GM12878 (cell line): ENCODE data around the gene HAO2.

Source experiments
- ETV6 ChIP-seq, 2 experiments: fragments of 450-650 bp in 1 of 2; IDR thresholded peaks in 1 of 2; conservative IDR thresholded peaks in 1 of 2; 2 replicates each; pipeline ENCODE4 v1.6.1; 2014; ENCODE audit warnings: antibody characterized with exemption in 1 of 2, borderline replicate concordance in 1 of 2, low read depth in 1 of 2, mild to moderate bottlenecking in 1 of 2, moderate library complexity in 1 of 2
- EZH2 ChIP-seq: IDR thresholded peaks from 2 replicates; pipeline ENCODE4 v1.6.1; 2012; ENCODE audit warnings: low read depth, mild to moderate bottlenecking, control low read depth, inconsistent platforms, low read length, borderline replicate concordance; ENCODE audit not compliant: control insufficient read depth
- GABPA ChIP-seq: IDR thresholded peaks from 2 replicates; pipeline ENCODE4 v1.6.1; 2014; ENCODE audit warnings: antibody characterized with exemption, low read depth, mild to moderate bottlenecking, inconsistent platforms
- KDM1A ChIP-seq: fragments of 200-600 bp; sonication (generic); IDR thresholded peaks from 2 replicates; pipeline ENCODE4 v1.6.1; 2016; ENCODE audit warnings: borderline replicate concordance
- MEF2A ChIP-seq: IDR thresholded peaks from 2 replicates; pipeline ENCODE4 v1.6.1; 2011; ENCODE audit warnings: low read depth, mild to moderate bottlenecking, low read length, moderate library complexity; ENCODE audit not compliant: insufficient read depth
- NBN ChIP-seq: fragments of 450-650 bp; IDR thresholded peaks from 2 replicates; pipeline ENCODE4 v1.6.1; 2016
- SIX5 ChIP-seq: IDR thresholded peaks from 2 replicates; pipeline ENCODE4 v1.6.1; 2011; ENCODE audit warnings: mild to moderate bottlenecking, low read depth, low read length, moderate library complexity; ENCODE audit not compliant: severe bottlenecking
- USF1 ChIP-seq: IDR thresholded peaks from 2 replicates; pipeline ENCODE4 v1.6.1; 2011; ENCODE audit warnings: borderline replicate concordance, low read depth, mild to moderate bottlenecking, moderate library complexity, mixed read lengths, low read length; ENCODE audit not compliant: insufficient read depth; ENCODE audit errors: extremely low read length
- ZNF217 ChIP-seq: fragments of 450-650 bp; IDR thresholded peaks from 2 replicates; pipeline ENCODE4 v1.6.1; 2017; ENCODE audit warnings: antibody characterized with exemption, mild to moderate bottlenecking
- ZNF687 ChIP-seq: fragments of 450-650 bp; IDR thresholded peaks from 2 replicates; pipeline ENCODE4 v1.6.1; 2017; ENCODE audit warnings: mild to moderate bottlenecking, moderate library complexity
- TF ChIP-seq, protein P1 (sequence below), 3 experiments: IDR thresholded peaks in 2 of 3; conservative IDR thresholded peaks in 1 of 3; 2 replicates each; pipeline ENCODE4 v1.5.1; 2011; ENCODE audit warnings: low read depth in 3 of 3, low read length in 3 of 3, mild to moderate bottlenecking in 3 of 3, control low read depth in 2 of 3, moderate library complexity in 2 of 3, inconsistent platforms in 1 of 3, mixed read lengths in 1 of 3; ENCODE audit not compliant: control insufficient read depth in 2 of 3, insufficient read depth in 1 of 3; ENCODE audit errors: extremely low read depth in 1 of 3
- TF ChIP-seq, protein P2 (sequence below): IDR thresholded peaks from 2 replicates; pipeline ENCODE4 v1.6.1; 2012; ENCODE audit warnings: low read depth, low read length, improper control_type of control experiment
- TF ChIP-seq, protein P3 (sequence below): fragments of 150-350 bp; IDR thresholded peaks from 2 replicates; pipeline ENCODE4 v1.6.1; 2014; ENCODE audit warnings: mild to moderate bottlenecking, low read depth, low read length

- no peak for TF ChIP-seq MEF2A
- no peak for TF ChIP-seq USF1
- TF ChIP-seq, protein P1, sequence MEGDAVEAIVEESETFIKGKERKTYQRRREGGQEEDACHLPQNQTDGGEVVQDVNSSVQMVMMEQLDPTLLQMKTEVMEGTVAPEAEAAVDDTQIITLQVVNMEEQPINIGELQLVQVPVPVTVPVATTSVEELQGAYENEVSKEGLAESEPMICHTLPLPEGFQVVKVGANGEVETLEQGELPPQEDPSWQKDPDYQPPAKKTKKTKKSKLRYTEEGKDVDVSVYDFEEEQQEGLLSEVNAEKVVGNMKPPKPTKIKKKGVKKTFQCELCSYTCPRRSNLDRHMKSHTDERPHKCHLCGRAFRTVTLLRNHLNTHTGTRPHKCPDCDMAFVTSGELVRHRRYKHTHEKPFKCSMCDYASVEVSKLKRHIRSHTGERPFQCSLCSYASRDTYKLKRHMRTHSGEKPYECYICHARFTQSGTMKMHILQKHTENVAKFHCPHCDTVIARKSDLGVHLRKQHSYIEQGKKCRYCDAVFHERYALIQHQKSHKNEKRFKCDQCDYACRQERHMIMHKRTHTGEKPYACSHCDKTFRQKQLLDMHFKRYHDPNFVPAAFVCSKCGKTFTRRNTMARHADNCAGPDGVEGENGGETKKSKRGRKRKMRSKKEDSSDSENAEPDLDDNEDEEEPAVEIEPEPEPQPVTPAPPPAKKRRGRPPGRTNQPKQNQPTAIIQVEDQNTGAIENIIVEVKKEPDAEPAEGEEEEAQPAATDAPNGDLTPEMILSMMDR (IDR thresholded peaks at IDR 0.05 in 2 of 3, conservative IDR thresholded peaks at IDR 0.05 in 1 of 3; ENCODE audit: control insufficient read depth in 2 of 3, extremely low read depth in 1 of 3, insufficient read depth in 1 of 3, low read depth in 3 of 3, low read length in 3 of 3), result no peak
- TF ChIP-seq GABPA, result no peak
- no peak for TF ChIP-seq ZNF687
- no peak for TF ChIP-seq NBN
- TF ChIP-seq KDM1A, result no peak
- TF ChIP-seq SIX5, result no peak
- TF ChIP-seq EZH2, result no peak
- no peak for TF ChIP-seq ETV6 (conservative IDR thresholded peaks at IDR 0.05 in 1 of 2, IDR thresholded peaks at IDR 0.05 in 1 of 2; ENCODE audit: borderline replicate concordance in 1 of 2, low read depth in 1 of 2)
- TF ChIP-seq ZNF217, result no peak
- TF ChIP-seq, protein P2, sequence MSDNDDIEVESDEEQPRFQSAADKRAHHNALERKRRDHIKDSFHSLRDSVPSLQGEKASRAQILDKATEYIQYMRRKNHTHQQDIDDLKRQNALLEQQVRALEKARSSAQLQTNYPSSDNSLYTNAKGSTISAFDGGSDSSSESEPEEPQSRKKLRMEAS, result no peak
- TF ChIP-seq, protein P3, sequence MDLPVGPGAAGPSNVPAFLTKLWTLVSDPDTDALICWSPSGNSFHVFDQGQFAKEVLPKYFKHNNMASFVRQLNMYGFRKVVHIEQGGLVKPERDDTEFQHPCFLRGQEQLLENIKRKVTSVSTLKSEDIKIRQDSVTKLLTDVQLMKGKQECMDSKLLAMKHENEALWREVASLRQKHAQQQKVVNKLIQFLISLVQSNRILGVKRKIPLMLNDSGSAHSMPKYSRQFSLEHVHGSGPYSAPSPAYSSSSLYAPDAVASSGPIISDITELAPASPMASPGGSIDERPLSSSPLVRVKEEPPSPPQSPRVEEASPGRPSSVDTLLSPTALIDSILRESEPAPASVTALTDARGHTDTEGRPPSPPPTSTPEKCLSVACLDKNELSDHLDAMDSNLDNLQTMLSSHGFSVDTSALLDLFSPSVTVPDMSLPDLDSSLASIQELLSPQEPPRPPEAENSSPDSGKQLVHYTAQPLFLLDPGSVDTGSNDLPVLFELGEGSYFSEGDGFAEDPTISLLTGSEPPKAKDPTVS, result no peak
Measured at GRCh38 chr1:119373465-119373864, 4.9 kb downstream of the HAO2 start.
